Kidney tubule cell (primary cell): Measurements from ENCODE around the gene AIRE.

Experiments
- DNase-seq: peaks from one replicate; pipeline ENCODE4 v3.0.0-alpha.2; 2018; ENCODE audit warnings: low spot score

The AIRE gene

GRCh38 chr21:44305691-44306090, 20.0 kb downstream of the AIRE start:
- no peak for DNase-seq

GRCh38 chr21:44306936-44307704, 21.4 kb downstream of the AIRE start:
- DNase-seq = no peak

GRCh38 chr21:44310628-44311507, 25.2 kb downstream of the AIRE start:
- DNase-seq = no peak

- no peak for DNase-seq
Measured at GRCh38 chr21:44312089-44312488, 26.4 kb downstream of the AIRE start.

- DNase-seq = no peak
Measured at GRCh38 chr21:44312716-44313115, 27.0 kb downstream of the AIRE start.

GRCh38 chr21:44313451-44313850, 27.8 kb downstream of the AIRE start:
- DNase-seq = no peak

- DNase-seq = no peak
Measured at GRCh38 chr21:44314128-44314527, 28.5 kb downstream of the AIRE start.

- no peak for DNase-seq
Measured at GRCh38 chr21:44314561-44314960, 28.9 kb downstream of the AIRE start.

GRCh38 chr21:44315691-44316203, 30.1 kb downstream of the AIRE start:
- no peak for DNase-seq

GRCh38 chr21:44316277-44316900, 30.7 kb downstream of the AIRE start:
- DNase-seq = no peak

- DNase-seq = no peak
Measured at GRCh38 chr21:44317241-44317782, 31.6 kb downstream of the AIRE start.

GRCh38 chr21:44317871-44318270, 32.2 kb downstream of the AIRE start:
- DNase-seq = no peak

- no peak for DNase-seq
Measured at GRCh38 chr21:44318489-44319285, 33.0 kb downstream of the AIRE start.

- no peak for DNase-seq
Measured at GRCh38 chr21:44319407-44320065, 33.9 kb downstream of the AIRE start.

- DNase-seq = no peak
Measured at GRCh38 chr21:44320847-44321246, 35.2 kb downstream of the AIRE start.

- DNase-seq = no peak
Measured at GRCh38 chr21:44321846-44322450, 36.3 kb downstream of the AIRE start.

GRCh38 chr21:44322621-44323325, 37.1 kb downstream of the AIRE start:
- no peak for DNase-seq

- no peak for DNase-seq
Measured at GRCh38 chr21:44323591-44323990, 37.9 kb downstream of the AIRE start.

- DNase-seq = no peak
Measured at GRCh38 chr21:44324106-44324853, 38.6 kb downstream of the AIRE start.
